ENCODE measurements around the gene SPAG17. TPM values are rescaled to one million over a fixed set of nuclear protein-coding genes. Genes with fewer than 3 reads are reported as not detected.

Gene SPAG17
- polyA plus RNA-seq, 1 of the 3 experiments (the other 2 are of a cell fraction): not detected

DNA sequence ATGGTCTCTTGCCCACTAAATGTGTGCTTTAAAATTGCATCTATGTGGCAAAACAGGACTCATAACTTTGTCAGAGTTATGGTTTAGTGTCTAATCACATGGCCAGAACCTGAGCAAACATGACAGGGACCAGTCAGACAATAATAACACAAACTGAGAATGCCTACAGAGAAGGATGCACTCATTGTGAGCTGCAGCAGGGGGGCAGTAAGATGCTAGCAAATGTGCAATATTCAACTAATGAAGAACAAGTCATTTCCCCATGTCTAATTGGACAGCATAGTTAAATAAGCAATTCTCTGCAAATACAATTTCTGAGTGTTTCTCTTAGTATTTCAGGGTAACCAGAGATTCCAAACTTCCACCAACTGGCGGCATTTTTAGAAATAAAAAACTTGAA, 30.8 kb downstream of the SPAG17 start:
- no peak overlapping the region for H3K9ac ChIP-seq
- no peaks in the 10 kb centered on the region for H3K9me2 ChIP-seq
- no peak overlapping the region for H3K4me3 ChIP-seq (ENCODE audit: low read depth in 2 of 2, low read length in 1 of 2)
- no peaks in the 10 kb centered on the region for H3K79me2 ChIP-seq (ENCODE audit: insufficient read depth)
- no peak overlapping the region for H3K4me2 ChIP-seq
- H3K36me3 ChIP-seq (replicated peaks in 1 of 2; ENCODE audit: control insufficient read depth in 1 of 2, insufficient read depth in 2 of 2, low read length in 1 of 2): no peaks in the 10 kb centered on the region
- no peaks in the 10 kb centered on the region for H3F3A ChIP-seq (replicated peaks; ENCODE audit: insufficient read depth)
- ChIA-PET CTCF (interaction anchor here (0.9 to 1.1 kb wide), 2 partner anchors 823 to 1212 kb away, joined by 3 to 4 read pairs; no protein-coding TSS in a partner anchor), POLR2A (no interaction called here)
- TF ChIP-seq, protein P1, sequence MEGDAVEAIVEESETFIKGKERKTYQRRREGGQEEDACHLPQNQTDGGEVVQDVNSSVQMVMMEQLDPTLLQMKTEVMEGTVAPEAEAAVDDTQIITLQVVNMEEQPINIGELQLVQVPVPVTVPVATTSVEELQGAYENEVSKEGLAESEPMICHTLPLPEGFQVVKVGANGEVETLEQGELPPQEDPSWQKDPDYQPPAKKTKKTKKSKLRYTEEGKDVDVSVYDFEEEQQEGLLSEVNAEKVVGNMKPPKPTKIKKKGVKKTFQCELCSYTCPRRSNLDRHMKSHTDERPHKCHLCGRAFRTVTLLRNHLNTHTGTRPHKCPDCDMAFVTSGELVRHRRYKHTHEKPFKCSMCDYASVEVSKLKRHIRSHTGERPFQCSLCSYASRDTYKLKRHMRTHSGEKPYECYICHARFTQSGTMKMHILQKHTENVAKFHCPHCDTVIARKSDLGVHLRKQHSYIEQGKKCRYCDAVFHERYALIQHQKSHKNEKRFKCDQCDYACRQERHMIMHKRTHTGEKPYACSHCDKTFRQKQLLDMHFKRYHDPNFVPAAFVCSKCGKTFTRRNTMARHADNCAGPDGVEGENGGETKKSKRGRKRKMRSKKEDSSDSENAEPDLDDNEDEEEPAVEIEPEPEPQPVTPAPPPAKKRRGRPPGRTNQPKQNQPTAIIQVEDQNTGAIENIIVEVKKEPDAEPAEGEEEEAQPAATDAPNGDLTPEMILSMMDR (IDR thresholded peaks at IDR 0.05): peak; percentile 18; the same call in 1 of the 2 replicates
- TF ChIP-seq RAD21 (IDR thresholded peaks at IDR 0.05; ENCODE audit: low read length): peak; percentile 31
- TF ChIP-seq FOXM1 (IDR thresholded peaks at IDR 0.05; ENCODE audit: low read depth): no peak
- H3K4me1 ChIP-seq (ENCODE audit: control insufficient read depth in 1 of 2, insufficient read depth in 2 of 2, low read depth in 1 of 2, low read length in 1 of 2): no peaks in the 10 kb centered on the region
- DNase-seq: no peak
- WGBS (ENCODE audit: low lambda C conversion rate): 19% methylated on average over 1 of the region's 1 CpG
- H3K9me3 ChIP-seq: no peaks in the 10 kb centered on the region
- no peak overlapping the region for H3K27ac ChIP-seq (ENCODE audit: low read depth in 2 of 2, low read length in 1 of 2)
- H3K27me3 ChIP-seq (ENCODE audit: insufficient read depth): peaks cover 2% of the 10 kb centered on the region; the same call in 1 of the 2 replicates
- no peak overlapping the region for H2AFZ ChIP-seq (ENCODE audit: low read depth)
- no peaks in the 10 kb centered on the region for H4K20me1 ChIP-seq (ENCODE audit: insufficient read depth)

DNA sequence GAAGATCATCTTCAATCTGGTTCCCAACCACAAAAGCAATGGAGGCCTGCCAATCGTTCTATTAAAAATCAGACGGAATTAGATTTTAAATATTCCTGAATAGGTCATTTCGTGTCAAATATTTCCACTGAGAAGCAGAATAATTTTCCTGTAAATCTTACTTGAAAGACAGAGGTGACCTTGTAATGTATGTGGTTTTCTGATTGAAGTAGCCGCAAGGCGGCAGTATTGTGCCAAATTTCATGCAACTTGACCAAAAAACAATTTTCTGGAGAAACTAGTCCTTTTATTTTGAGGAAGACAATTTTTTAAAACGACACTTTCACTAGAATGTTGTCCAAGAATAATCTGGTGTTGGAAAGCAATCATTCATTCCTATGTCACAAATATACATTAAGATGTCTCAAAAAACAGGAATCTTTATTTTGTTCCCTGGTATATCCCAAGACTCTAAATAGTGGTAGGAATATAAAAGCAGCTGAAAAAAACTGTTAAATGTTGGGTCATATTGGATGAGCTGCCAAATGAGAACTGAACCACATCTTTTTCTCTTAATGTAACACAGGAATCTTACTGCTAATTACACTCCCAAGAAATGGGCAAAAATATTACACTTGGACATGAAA, 33.6 kb downstream of the SPAG17 start:
- Histone ChIP-seq H3F3A (replicated peaks; ENCODE audit: insufficient read depth) (no peaks in the 10 kb centered on the region), H3K4me1 (ENCODE audit: control insufficient read depth in 1 of 2, insufficient read depth in 2 of 2, low read depth in 1 of 2, low read length in 1 of 2) (no peaks in the 10 kb centered on the region), H3K9me2 (no peaks in the 10 kb centered on the region), H3K27ac (ENCODE audit: low read depth in 2 of 2, low read length in 1 of 2) (no peak overlapping the region), H4K20me1 (ENCODE audit: insufficient read depth) (no peaks in the 10 kb centered on the region), H2AFZ (ENCODE audit: low read depth) (no peak overlapping the region), H3K79me2 (ENCODE audit: insufficient read depth) (no peaks in the 10 kb centered on the region), H3K9me3 (no peaks in the 10 kb centered on the region), H3K36me3 (replicated peaks in 1 of 2; ENCODE audit: control insufficient read depth in 1 of 2, insufficient read depth in 2 of 2, low read length in 1 of 2) (no peaks in the 10 kb centered on the region), H3K4me3 (ENCODE audit: low read depth in 2 of 2, low read length in 1 of 2) (no peak overlapping the region; a peak in 1 of 4 replicates), H3K27me3 (ENCODE audit: insufficient read depth) (peaks cover 9% of the 10 kb centered on the region; the same call in 1 of the 2 replicates), H3K9ac (no peak overlapping the region), H3K4me2 (no peak overlapping the region)
- peak; percentile 76 for TF ChIP-seq RAD21 (IDR thresholded peaks at IDR 0.05; ENCODE audit: low read length)
- TF ChIP-seq TAF1 (IDR thresholded peaks at IDR 0.05; ENCODE audit: borderline replicate concordance, low read depth, low read length): no peak
- TF ChIP-seq, protein P1 (IDR thresholded peaks at IDR 0.05): peak; percentile 88
- TF ChIP-seq EP300 (IDR thresholded peaks at IDR 0.05; ENCODE audit: borderline replicate concordance in 1 of 2, low read depth in 1 of 2, low read length in 1 of 2): no peak
- TF ChIP-seq RCOR1 (IDR thresholded peaks at IDR 0.05; ENCODE audit: low read length): no peak
- TF ChIP-seq YY1 (IDR thresholded peaks at IDR 0.05; ENCODE audit: low read depth): no peak
- TF ChIP-seq SMC3 (IDR thresholded peaks at IDR 0.05; ENCODE audit: low read depth, low read length): peak; percentile 30; the same call in 1 of the 2 replicates
- CTCF ChIA-PET: interaction anchor here (0.6 to 2.5 kb wide), 19 partner anchors 9 to 1216 kb away, joined by 3 to 15 read pairs (median 4); no protein-coding TSS in a partner anchor
- peak; percentile 10 for DNase-seq
- 0% methylated on average over 6 of the region's 6 CpGs for WGBS (ENCODE audit: low lambda C conversion rate)
- POLR2A ChIA-PET: no interaction called here
